ENCODE data around the gene CAB39. TPM values are rescaled to one million over a fixed set of nuclear protein-coding genes. Genes with fewer than 3 reads are reported as not detected.

The CAB39 gene
- total and polyA plus RNA-seq, 4 donors, result 19.4 to 123 (median 57.1) TPM

DNA sequence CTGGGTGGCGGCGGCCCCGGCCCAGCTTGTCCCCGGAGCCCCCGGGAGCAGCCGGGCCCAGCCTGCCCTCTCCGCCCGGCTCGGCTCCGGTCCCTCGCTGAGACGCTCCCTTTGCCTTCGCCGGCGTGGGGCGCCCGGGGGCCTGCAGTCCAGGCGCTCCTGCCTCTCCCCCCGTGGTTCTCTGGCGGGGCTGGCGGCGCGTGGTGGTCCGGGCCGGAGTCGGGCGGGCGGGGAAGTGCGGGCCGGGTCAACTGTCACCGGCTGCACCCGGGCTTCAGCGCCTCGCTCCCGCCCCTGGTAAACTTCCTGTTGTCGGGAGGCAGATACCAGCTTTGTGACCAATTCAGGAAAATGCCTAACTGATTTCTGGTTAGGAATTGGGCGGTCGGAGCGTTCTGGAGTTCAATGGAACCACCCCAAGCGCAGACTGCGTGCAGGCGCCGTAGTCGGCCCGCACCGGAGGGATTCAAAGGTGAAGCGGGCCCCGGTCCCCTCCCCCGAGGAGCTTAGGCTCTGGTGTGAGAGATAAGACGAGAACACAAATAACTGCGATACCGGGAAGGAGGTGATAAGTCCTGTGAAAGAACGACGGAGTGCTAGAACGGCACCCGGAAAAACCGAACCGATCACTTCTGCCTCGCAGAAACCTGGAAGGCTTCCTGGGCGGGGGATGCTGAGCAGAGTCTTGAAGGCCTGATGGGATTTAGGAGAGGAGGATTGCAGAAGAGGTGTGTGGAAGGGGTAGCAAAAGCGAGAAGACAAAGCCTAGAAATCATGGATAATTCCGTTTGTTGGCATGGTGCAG, 891 bp downstream of the CAB39 start:
- Histone ChIP-seq H3K9me3 (ENCODE audit: control insufficient read depth in 4 of 4, insufficient read depth in 3 of 4, low read length in 3 of 4) (no peaks in the 10 kb centered on the region), H3K9ac (ENCODE audit: insufficient read depth in 1 of 2, low read length in 2 of 2) (peak overlapping the region; percentile 65 to 75), H3K4me3 (peak overlapping the region; percentile 99), H3K36me3 (ENCODE audit: control insufficient read depth in 4 of 4, insufficient read depth in 4 of 4, low read length in 4 of 4) (no peaks in the 10 kb centered on the region), H3K27ac (ENCODE audit: low read depth in 1 of 2, low read length in 1 of 2) (peak overlapping the region; percentile 97 to 98), H3K4me1 (ENCODE audit: control insufficient read depth in 5 of 5, insufficient read depth in 5 of 5, low read length in 5 of 5) (peaks cover 0 to 24% (median 8%) of the 10 kb centered on the region in 5 donors), H3K27me3 (ENCODE audit: control insufficient read depth in 3 of 3, insufficient read depth in 3 of 3, low read length in 2 of 3) (no peaks in the 10 kb centered on the region)
- ATAC-seq (ENCODE audit: insufficient read depth, low FRiP score) (peak; percentile 8), DNase-seq (peak; percentile 28 to 50 (median 38))
- TF ChIP-seq, protein P1, sequence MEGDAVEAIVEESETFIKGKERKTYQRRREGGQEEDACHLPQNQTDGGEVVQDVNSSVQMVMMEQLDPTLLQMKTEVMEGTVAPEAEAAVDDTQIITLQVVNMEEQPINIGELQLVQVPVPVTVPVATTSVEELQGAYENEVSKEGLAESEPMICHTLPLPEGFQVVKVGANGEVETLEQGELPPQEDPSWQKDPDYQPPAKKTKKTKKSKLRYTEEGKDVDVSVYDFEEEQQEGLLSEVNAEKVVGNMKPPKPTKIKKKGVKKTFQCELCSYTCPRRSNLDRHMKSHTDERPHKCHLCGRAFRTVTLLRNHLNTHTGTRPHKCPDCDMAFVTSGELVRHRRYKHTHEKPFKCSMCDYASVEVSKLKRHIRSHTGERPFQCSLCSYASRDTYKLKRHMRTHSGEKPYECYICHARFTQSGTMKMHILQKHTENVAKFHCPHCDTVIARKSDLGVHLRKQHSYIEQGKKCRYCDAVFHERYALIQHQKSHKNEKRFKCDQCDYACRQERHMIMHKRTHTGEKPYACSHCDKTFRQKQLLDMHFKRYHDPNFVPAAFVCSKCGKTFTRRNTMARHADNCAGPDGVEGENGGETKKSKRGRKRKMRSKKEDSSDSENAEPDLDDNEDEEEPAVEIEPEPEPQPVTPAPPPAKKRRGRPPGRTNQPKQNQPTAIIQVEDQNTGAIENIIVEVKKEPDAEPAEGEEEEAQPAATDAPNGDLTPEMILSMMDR (IDR thresholded peaks at IDR 0.05; ENCODE audit: control extremely low read depth, extremely low read depth), result no peak
- 0 to 1% methylated on average over 52 to 62 of the region's 62 CpGs for WGBS, 2 donors

- Histone ChIP-seq H3K27me3 (ENCODE audit: control insufficient read depth in 3 of 3, insufficient read depth in 3 of 3, low read length in 2 of 3) (no peaks in the 10 kb centered on the region), H3K4me1 (ENCODE audit: control insufficient read depth in 5 of 5, insufficient read depth in 5 of 5, low read length in 5 of 5) (peaks cover 0 to 24% (median 8%) of the 10 kb centered on the region in 5 donors), H3K36me3 (ENCODE audit: control insufficient read depth in 4 of 4, insufficient read depth in 4 of 4, low read length in 4 of 4) (no peaks in the 10 kb centered on the region), H3K27ac (ENCODE audit: low read depth in 1 of 2, low read length in 1 of 2) (peak overlapping the region; percentile 97 to 98), H3K9ac (ENCODE audit: insufficient read depth in 1 of 2, low read length in 2 of 2) (peak overlapping the region; percentile 65 to 75), H3K9me3 (ENCODE audit: control insufficient read depth in 4 of 4, insufficient read depth in 3 of 4, low read length in 3 of 4) (no peaks in the 10 kb centered on the region), H3K4me3 (peak overlapping the region; percentile 99)
- WGBS, 2 donors, result 1 to 2% methylated on average over 4 of the region's 4 CpGs
- ATAC-seq (ENCODE audit: insufficient read depth, low FRiP score), result peak; percentile 6
- DNase-seq, result peak in 1 of 3 donors; percentile 45
- TF ChIP-seq, protein P1 (IDR thresholded peaks at IDR 0.05; ENCODE audit: control extremely low read depth, extremely low read depth), result no peak
These were observed 1.5 kb downstream of the CAB39 start for GRCh38 chr2:230714136-230714480.

- Histone ChIP-seq H3K4me1 (ENCODE audit: control insufficient read depth in 5 of 5, insufficient read depth in 5 of 5, low read length in 5 of 5) (peaks cover 0 to 24% (median 8%) of the 10 kb centered on the region in 5 donors), H3K36me3 (ENCODE audit: control insufficient read depth in 4 of 4, insufficient read depth in 4 of 4, low read length in 4 of 4) (no peaks in the 10 kb centered on the region), H3K9me3 (ENCODE audit: control insufficient read depth in 4 of 4, insufficient read depth in 3 of 4, low read length in 3 of 4) (no peaks in the 10 kb centered on the region), H3K27me3 (ENCODE audit: control insufficient read depth in 3 of 3, insufficient read depth in 3 of 3, low read length in 2 of 3) (no peaks in the 10 kb centered on the region), H3K4me3 (no peak overlapping the region), H3K27ac (ENCODE audit: low read depth in 1 of 2, low read length in 1 of 2) (no peak overlapping the region), H3K9ac (ENCODE audit: insufficient read depth in 1 of 2, low read length in 2 of 2) (no peak overlapping the region)
- DNase-seq (peak in 2 of 3 donors; percentile 22 to 43), ATAC-seq (ENCODE audit: insufficient read depth, low FRiP score) (no peak)
- TF ChIP-seq, protein P1 (IDR thresholded peaks at IDR 0.05; ENCODE audit: control extremely low read depth, extremely low read depth), result no peak
- 60 to 73% methylated on average over 3 of the region's 3 CpGs for WGBS, 2 donors
These were observed 2.6 kb downstream of the CAB39 start for GRCh38 chr2:230715201-230715600.

Data from lung (tissue), 12 donors.